SK-N-MC (cell line): ENCODE results near the gene NCAPG2.

Experiments
- EZH2 ChIP-seq: fragments of 200-600 bp; sonication (generic); IDR thresholded peaks from one replicate; pipeline ENCODE4 v1.6.1; 2017; ENCODE audit warnings: antibody characterized with exemption
- FOXP2 ChIP-seq: optimal IDR thresholded peaks from 2 replicates; pipeline ENCODE3; 2011; ENCODE audit warnings: mild to moderate bottlenecking, moderate library complexity; ENCODE audit not compliant: insufficient read depth; ENCODE audit errors: extremely low read length, control extremely low read depth
- POLR2AphosphoS5 ChIP-seq: IDR thresholded peaks from 2 replicates; pipeline ENCODE4 v1.6.1; 2012; ENCODE audit warnings: mild to moderate bottlenecking, low read depth, low read length, borderline replicate concordance

DNA sequence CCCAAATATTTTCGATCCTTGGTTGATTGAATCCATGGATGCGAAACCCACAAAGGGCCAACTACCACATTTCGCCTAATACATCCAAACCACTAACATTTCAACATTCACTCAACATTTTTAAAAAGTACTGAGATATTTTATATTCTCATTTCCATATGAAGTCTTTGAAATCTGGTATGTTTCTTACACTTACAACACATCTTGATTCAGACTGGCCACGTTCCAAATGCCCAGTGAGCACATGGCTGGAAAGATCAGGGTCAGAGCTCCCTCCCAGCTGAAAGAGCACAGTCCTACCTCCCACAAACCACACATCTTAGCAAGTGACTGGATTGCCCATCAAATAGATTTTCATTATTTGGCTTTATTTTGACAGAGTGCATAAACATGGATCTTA lies 18.9 kb downstream of the NCAPG2 start:
- TF ChIP-seq EZH2 (no peak), FOXP2 (no peak), POLR2AphosphoS5 (no peak)
